A549 (cell line): ENCODE data around the gene ZNF692.
"Not testable (repeated sequence)": the region's sequence is repeated elsewhere in the genome, so short reads cannot be mapped to it uniquely, and the experiment has no call there.

ENCODE experiments used
- CBX8 ChIP-seq: fragments of 200-600 bp; sonication (generic); IDR thresholded peaks from 2 replicates; pipeline ENCODE4 v1.6.1; 2016
- CEBPB ChIP-seq, 2 experiments: fragments of >200 bp in 1 of 2; sonication (Bioruptor Twin) in 1 of 2; formaldehyde crosslinking in 1 of 2; IDR thresholded peaks; 2 replicates each; pipeline ENCODE4 v1.6.1; 2012 to 2016
- CHD2 ChIP-seq: fragments of 150-350 bp; IDR thresholded peaks from 2 replicates; pipeline ENCODE4 v1.6.1; 2014; ENCODE audit warnings: low read length; ENCODE audit not compliant: partially characterized antibody
- CTCF ChIP-seq: fragments of >200 bp; sonication (Bioruptor Twin); formaldehyde crosslinking; IDR thresholded peaks from 3 replicates; pipeline ENCODE4 v1.5.1; 2016
- EP300 ChIP-seq, 2 experiments: fragments of >200 bp; sonication (Bioruptor Twin); formaldehyde crosslinking; IDR thresholded peaks; 2 replicates in 1 of 2; 3 replicates in 1 of 2; pipeline ENCODE4 v1.6.1; 2016 to 2017
- FOSL2 ChIP-seq, 2 experiments: fragments of 450-650 bp in 1 of 2; fragments of >200 bp in 1 of 2; sonication (Bioruptor Twin) in 1 of 2; formaldehyde crosslinking; IDR thresholded peaks; 2 replicates each; pipeline versions ENCODE4 v1.5.0 to v1.6.1; 2016 to 2020; ENCODE audit warnings: mild to moderate bottlenecking in 1 of 2, moderate library complexity in 1 of 2
- JUNB ChIP-seq: fragments of >200 bp; sonication (Bioruptor Twin); formaldehyde crosslinking; IDR thresholded peaks from 2 replicates; pipeline ENCODE4 v1.6.1; 2016
- MAX ChIP-seq: IDR thresholded peaks from 2 replicates; pipeline ENCODE4 v1.6.1; 2012
- RFX5 ChIP-seq: fragments of 450-650 bp; IDR thresholded peaks from 2 replicates; pipeline ENCODE4 v1.7.1; 2014; ENCODE audit warnings: antibody characterized with exemption, mild to moderate bottlenecking, moderate library complexity
- TP53 ChIP-seq: fragments of 250-450 bp; sonication (Bioruptor Pico); IDR thresholded peaks from 2 replicates; pipeline ENCODE4 v1.5.0; 2021; ENCODE audit warnings: mild to moderate bottlenecking, moderate library complexity
- TF ChIP-seq, protein P1 (sequence below): fragments of >200 bp; sonication (Bioruptor Twin); formaldehyde crosslinking; IDR thresholded peaks from 2 replicates; pipeline ENCODE4 v1.6.1; 2016

DNA sequence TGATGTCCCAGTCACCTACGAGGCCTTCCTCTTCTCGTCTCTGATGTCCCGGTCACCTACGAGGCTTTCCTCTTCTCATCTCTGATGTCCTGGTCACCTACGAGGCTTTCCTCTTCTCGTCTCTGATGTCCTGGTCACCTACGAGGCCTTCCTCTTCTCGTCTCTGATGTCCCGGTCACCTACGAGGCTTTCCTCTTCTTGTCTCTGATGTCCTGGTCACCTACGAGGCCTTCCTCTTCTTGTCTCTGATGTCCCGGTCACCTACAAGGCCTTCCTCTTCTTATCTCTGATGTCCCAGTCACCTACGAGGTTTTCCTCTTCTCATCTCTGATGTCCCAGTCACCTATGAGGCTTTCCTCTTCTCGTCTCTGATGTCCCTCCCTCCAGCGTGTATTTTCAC lies 55.4 kb downstream of the ZNF692 start:
- not testable (repeated sequence) for TF ChIP-seq MAX; CTCF; EP300 (IDR thresholded peaks at IDR 0.05); CHD2; RFX5; CBX8; TP53 (CRISPR knock-in tag); CEBPB (IDR thresholded peaks at IDR 0.05); JUNB; FOSL2 (IDR thresholded peaks at IDR 0.05); FOSL2 (CRISPR knock-in tag; IDR thresholded peaks at IDR 0.05)
- TF ChIP-seq, protein P1, sequence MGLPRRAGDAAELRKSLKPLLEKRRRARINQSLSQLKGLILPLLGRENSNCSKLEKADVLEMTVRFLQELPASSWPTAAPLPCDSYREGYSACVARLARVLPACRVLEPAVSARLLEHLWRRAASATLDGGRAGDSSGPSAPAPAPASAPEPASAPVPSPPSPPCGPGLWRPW = not testable (repeated sequence)
